ENCODE measurements around the gene PKHD1.

DNA sequence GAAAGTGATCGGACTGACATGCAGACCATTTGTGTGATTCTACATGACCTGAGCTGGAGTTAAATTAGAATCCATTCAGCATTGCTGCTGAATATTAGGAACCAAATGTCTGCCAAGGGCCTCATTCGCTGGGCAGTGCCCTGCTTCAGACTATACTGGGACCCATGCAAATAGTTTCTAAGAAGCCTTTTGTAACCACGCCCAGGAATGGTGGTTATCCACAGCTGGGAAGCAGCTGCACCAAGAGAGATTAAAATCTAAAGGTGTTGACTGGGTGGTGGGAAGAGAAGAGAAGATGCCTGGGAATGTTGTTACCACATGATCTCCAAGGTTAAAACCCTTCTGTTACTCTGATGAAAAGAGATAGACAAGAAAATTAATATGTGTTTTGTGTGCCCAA is 156.8 kb downstream of the PKHD1 start:
- TF ChIP-seq, protein P1, sequence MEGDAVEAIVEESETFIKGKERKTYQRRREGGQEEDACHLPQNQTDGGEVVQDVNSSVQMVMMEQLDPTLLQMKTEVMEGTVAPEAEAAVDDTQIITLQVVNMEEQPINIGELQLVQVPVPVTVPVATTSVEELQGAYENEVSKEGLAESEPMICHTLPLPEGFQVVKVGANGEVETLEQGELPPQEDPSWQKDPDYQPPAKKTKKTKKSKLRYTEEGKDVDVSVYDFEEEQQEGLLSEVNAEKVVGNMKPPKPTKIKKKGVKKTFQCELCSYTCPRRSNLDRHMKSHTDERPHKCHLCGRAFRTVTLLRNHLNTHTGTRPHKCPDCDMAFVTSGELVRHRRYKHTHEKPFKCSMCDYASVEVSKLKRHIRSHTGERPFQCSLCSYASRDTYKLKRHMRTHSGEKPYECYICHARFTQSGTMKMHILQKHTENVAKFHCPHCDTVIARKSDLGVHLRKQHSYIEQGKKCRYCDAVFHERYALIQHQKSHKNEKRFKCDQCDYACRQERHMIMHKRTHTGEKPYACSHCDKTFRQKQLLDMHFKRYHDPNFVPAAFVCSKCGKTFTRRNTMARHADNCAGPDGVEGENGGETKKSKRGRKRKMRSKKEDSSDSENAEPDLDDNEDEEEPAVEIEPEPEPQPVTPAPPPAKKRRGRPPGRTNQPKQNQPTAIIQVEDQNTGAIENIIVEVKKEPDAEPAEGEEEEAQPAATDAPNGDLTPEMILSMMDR (IDR thresholded peaks at IDR 0.05) = no peak
- TF ChIP-seq EP300 (IDR thresholded peaks at IDR 0.05) (no peak), POLR2A (IDR thresholded peaks at IDR 0.05) (no peak)
